Upper lobe of right lung (tissue), 1 donor: ENCODE measurements around the gene PFDN6. TPM values are rescaled to one million over a fixed set of nuclear protein-coding genes. Genes with fewer than 3 reads are reported as not detected.
"Not testable (repeated sequence)": the region's sequence is repeated elsewhere in the genome, so short reads cannot be mapped to it uniquely, and the experiment has no call there.

Experiments used
- ATAC-seq: fragments of 200-7000 bp; cut with Tn5 transposase; one replicate; pipeline ENCODE4 v1.9.1; 2020; ENCODE audit warnings: mild to moderate bottlenecking, moderate library complexity
- DNase-seq: peaks from one replicate; pipeline ENCODE4 v3.0.0-alpha.2; 2020
- H3K27ac ChIP-seq: fragments of 200-600 bp; one replicate; pipeline ENCODE4 v1.8.0; 2022
- H3K27me3 ChIP-seq: fragments of 200-600 bp; one replicate; pipeline ENCODE4 v1.8.0; 2022; ENCODE audit warnings: mild to moderate bottlenecking
- H3K36me3 ChIP-seq: fragments of 200-600 bp; one replicate; pipeline ENCODE4 v1.8.0; 2022
- H3K4me1 ChIP-seq: fragments of 200-600 bp; one replicate; pipeline ENCODE4 v1.8.0; 2022
- H3K4me3 ChIP-seq: fragments of 200-600 bp; one replicate; pipeline ENCODE4 v1.8.0; 2022; ENCODE audit warnings: mild to moderate bottlenecking
- H3K9me3 ChIP-seq: fragments of 200-600 bp; one replicate; pipeline ENCODE4 v1.8.0; 2022
- intact Hi-C: fragments of 100-400 bp; cut with DNase I; formaldehyde crosslinking; loops from one replicate; pipeline ENCODE4 v1.11.0; 2022
- total RNA-seq: library from RNA; stranded (reverse); fragmentation: NEBNext Ultra II Directional; extraction: Animal tissue kit (Norgen Biotek cat#: 25700); gene quantifications from one replicate; pipeline ENCODE4 v1.2.1, GENCODE V29; 2021
- TF ChIP-seq, protein P1 (sequence below): fragments of 200-600 bp; IDR thresholded peaks from one replicate; pipeline ENCODE4 v1.8.0; 2022; ENCODE audit warnings: antibody characterized with exemption
- donor health status: DM: no; HTN: yes; CAD: no; lungs with severe emphysema.

PFDN6 gene
- total RNA-seq, 1 donor from 2014 or later = 39.3 TPM

DNA sequence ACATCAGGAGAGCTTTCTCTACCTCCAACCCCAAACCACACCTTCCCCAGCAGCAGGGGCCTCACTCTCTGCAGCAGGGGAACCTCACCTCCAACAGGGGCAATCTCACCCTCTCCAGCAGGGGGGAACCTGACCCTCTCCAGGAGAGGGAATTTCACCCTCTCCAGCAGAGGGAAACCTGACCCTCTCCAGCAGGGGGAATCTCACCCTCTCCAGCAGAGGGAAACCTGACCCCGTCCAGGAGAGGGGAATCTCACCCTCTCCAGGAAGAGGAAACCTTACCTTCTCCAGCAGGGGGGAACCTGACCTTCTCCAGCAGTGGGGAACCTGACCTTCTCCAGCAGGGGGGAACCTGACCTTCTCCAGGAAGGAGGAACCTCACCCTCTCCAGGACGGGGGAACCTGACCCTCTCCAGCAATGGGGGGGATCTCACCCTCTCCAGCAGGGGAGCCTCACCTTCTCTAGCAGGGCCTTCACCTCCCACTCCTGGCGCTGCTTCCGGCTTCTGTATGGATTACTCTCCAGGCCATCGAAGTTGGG, 9.4 kb upstream of the PFDN6 start:
- Histone ChIP-seq H3K4me3 (no peak overlapping the region), H3K9me3 (no peaks in the 10 kb centered on the region), H3K27me3 (no peaks in the 10 kb centered on the region), H3K27ac (no peak overlapping the region), H3K36me3 (peaks cover 44% of the 10 kb centered on the region), H3K4me1 (peaks cover 26% of the 10 kb centered on the region)
- no peak for ATAC-seq
- DNase-seq = no peak
- TF ChIP-seq, protein P1, sequence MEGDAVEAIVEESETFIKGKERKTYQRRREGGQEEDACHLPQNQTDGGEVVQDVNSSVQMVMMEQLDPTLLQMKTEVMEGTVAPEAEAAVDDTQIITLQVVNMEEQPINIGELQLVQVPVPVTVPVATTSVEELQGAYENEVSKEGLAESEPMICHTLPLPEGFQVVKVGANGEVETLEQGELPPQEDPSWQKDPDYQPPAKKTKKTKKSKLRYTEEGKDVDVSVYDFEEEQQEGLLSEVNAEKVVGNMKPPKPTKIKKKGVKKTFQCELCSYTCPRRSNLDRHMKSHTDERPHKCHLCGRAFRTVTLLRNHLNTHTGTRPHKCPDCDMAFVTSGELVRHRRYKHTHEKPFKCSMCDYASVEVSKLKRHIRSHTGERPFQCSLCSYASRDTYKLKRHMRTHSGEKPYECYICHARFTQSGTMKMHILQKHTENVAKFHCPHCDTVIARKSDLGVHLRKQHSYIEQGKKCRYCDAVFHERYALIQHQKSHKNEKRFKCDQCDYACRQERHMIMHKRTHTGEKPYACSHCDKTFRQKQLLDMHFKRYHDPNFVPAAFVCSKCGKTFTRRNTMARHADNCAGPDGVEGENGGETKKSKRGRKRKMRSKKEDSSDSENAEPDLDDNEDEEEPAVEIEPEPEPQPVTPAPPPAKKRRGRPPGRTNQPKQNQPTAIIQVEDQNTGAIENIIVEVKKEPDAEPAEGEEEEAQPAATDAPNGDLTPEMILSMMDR = peak; percentile 35
- intact Hi-C loops = no loop called here

DNA sequence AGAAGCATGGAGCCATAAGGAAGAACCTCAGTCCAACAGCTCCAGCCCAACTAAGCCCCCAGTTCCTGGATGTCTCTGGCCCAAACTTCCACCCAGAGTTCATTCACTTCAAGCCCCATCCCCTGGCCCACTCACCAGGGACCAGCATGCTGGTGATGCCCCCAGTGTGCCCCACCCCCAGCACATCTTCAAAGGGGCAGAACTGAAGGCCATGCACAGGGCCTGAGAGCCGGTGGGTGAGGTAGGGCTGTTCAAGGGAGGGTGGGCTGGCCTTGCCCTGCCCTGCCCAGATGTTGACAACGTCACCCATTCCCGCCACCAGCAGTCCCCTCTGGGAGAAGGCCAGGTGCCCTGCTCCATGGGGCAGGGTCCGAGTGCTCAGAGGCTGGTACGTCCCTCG, 8.9 kb upstream of the PFDN6 start:
- H3K9me3 ChIP-seq = no peaks in the 10 kb centered on the region
- peaks cover 44% of the 10 kb centered on the region for H3K36me3 ChIP-seq
- TF ChIP-seq, protein P1 = no peak
- ATAC-seq = no peak
- H3K4me3 ChIP-seq = no peak overlapping the region
- DNase-seq = no peak
- peaks cover 22% of the 10 kb centered on the region for H3K4me1 ChIP-seq
- no peaks in the 10 kb centered on the region for H3K27me3 ChIP-seq
- intact Hi-C loops = no loop called here
- no peak overlapping the region for H3K27ac ChIP-seq

DNA sequence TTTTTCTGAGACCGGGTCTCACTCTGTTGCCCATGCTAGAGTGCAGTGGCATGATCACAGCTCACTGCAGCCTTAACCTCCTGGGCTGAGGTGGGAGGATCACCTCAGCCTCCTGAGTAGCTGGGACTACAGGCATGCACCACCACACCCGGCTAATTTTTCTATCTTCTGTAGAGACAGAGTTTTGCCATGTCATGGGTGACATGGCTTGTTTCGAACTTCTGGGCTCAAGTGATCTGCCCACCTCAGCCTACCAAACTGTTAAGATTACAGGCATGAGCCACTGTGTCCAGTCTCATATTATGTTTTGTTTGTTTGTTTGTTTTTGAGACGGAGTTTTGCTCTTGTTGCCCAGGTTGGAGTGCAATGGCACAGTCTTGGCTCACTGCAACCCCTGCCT, 4.2 kb upstream of the PFDN6 start:
- H3K36me3 ChIP-seq = peaks cover 45% of the 10 kb centered on the region
- DNase-seq, H3K27ac ChIP-seq, H3K4me3 ChIP-seq, ATAC-seq, H3K9me3 ChIP-seq, H3K27me3 ChIP-seq, intact Hi-C loops: not testable (repeated sequence)
- H3K4me1 ChIP-seq = peaks cover 16% of the 10 kb centered on the region

DNA sequence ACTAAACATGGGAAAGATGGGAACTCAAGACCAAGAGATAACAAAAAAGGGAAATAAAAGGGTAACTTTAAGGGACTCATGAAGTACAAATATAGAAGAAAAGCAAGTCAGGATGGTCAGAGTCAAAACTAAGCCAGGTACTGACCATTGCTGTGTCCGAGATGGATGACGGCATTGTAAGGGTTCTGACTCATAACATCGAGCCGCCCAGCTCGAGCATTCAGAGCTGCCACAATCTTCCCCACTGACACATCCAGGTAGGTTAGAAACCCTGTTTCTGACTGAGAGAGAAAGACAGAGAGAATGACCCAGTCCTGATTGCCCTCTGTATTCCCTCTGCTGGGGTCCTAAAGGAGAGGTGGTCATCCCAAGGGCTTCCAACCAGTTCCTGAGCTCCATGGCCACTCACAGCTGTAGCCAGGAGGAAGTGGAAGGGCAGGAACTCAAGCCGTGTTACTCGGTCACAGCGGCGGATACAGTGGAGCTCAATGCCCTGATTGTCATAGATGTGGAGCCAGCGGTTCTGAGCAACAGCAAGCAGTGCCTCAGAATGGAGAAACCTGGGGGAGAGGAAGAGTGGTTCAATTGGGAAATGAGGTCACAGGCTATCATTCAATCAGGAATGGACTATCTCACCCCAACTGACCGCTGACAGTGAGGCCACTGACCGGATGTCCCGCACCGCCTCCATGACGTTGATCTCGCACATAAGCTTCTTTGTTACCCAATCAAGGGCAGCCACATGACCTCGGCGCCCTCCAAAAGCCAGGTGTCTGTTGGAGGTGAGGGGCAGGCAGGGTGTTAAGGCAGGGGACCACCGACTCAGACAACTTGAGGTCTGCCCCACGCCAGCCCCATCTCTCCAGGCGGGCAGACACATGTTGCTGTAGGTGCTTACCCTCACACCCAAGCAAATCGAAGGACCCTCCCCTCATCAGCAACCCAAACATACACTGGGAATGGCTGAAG, 2.2 kb upstream of the PFDN6 start:
- ATAC-seq (no peak), DNase-seq (no peak)
- Histone ChIP-seq H3K9me3 (no peaks in the 10 kb centered on the region), H3K4me3 (no peak overlapping the region), H3K36me3 (peaks cover 54% of the 10 kb centered on the region), H3K27me3 (no peaks in the 10 kb centered on the region), H3K4me1 (peaks cover 19% of the 10 kb centered on the region), H3K27ac (no peak overlapping the region)
- intact Hi-C loops = no loop called here
- TF ChIP-seq, protein P1 = no peak

DNA sequence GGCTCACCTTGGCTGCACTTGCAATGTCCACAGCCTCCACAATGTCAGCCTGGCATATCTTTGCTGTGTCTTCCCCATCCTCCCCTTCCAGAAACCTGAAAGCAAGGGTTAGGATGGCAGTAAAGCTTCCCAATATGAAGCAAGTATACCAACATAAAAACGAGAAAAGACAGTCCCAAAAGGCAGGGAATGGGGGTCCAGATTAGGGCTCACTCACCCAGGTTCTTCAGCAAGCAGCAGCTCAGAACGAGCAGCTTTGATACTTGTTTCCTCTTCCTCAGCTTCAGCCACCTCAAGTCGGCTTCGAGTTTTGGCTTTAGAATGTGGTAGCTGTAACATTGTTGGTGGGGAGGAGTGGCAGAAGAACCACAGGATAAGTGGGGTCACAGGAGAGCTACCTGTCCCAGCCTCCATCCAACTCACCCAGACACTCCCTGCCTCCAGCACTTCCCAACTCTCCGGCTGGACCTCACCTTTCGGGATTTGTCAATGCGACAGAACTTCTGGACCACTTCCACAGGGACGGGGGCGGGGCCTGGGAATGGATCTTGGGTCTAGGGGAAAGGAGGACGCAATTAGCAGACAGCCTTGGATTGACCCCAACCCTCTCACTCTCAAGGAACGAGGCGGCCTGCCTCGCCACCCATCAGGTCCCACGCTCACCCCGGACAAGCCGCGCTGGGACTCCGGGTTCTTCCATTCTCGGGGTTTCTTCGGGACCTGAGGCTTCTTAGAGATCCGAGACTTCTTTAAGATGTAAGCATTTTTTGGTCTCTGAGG, 1.1 kb upstream of the PFDN6 start:
- DNase-seq = no peak
- ATAC-seq = no peak
- H3K9me3 ChIP-seq = no peaks in the 10 kb centered on the region
- peak overlapping the region; percentile 89 for H3K4me3 ChIP-seq
- peak overlapping the region; percentile 73 for H3K27ac ChIP-seq
- intact Hi-C loops = no loop called here
- H3K4me1 ChIP-seq = peaks cover 19% of the 10 kb centered on the region
- no peaks in the 10 kb centered on the region for H3K27me3 ChIP-seq
- TF ChIP-seq, protein P1 = no peak
- H3K36me3 ChIP-seq = peaks cover 61% of the 10 kb centered on the region
